Upper lobe of left lung (tissue), 6 donors: ENCODE data around the gene SMLR1. TPM values are rescaled to one million over a fixed set of nuclear protein-coding genes. Genes with fewer than 3 reads are reported as not detected.
A peak's percentile ranks its signal among the peaks of the same experiment; 100 is the strongest.
"Not testable (repeated sequence)": the region's sequence is repeated elsewhere in the genome, so short reads cannot be mapped to it uniquely, and the experiment has no call there.

Experiments used
- ATAC-seq, 2 donors: fragments of 200-7000 bp; cut with Tn5 transposase; one replicate each; pipeline ENCODE4 v1.9.1; 2022; ENCODE audit warnings: mild to moderate bottlenecking in 2 of 2, moderate library complexity in 2 of 2; ENCODE audit not compliant: low FRiP score in 2 of 2
- DNase-seq, 2 donors: peaks; one replicate each; pipeline ENCODE4 v3.0.0-alpha.2; 2019 to 2020
- H3K27ac ChIP-seq, 4 donors: fragments of 200-600 bp; sonication (generic); one replicate each; pipeline ENCODE4 v1.5.1; 2016 to 2019
- H3K27me3 ChIP-seq, 4 donors: fragments of 200-600 bp; sonication (generic); one replicate each; pipeline ENCODE4 v1.5.1; 2017 to 2019
- H3K36me3 ChIP-seq, 4 donors: fragments of 200-600 bp; sonication (generic); one replicate each; pipeline ENCODE4 v1.5.1; 2016 to 2019
- H3K4me1 ChIP-seq, 4 donors: fragments of 200-600 bp; sonication (generic); one replicate each; pipeline ENCODE4 v1.5.1; 2018 to 2019
- H3K4me3 ChIP-seq, 4 donors: fragments of 200-600 bp; sonication (generic); one replicate each; pipeline ENCODE4 v1.5.1; 2017 to 2019; ENCODE audit warnings: mild to moderate bottlenecking in 2 of 4, moderate library complexity in 1 of 4
- H3K9me3 ChIP-seq, 4 donors: fragments of 200-600 bp; sonication (generic); one replicate each; pipeline ENCODE4 v1.5.1; 2018 to 2019
- CTCF ChIP-seq, 6 experiments: fragments of 450-650 bp in 4 of 6; fragments of 200-600 bp in 2 of 6; sonication (generic) in 2 of 6; IDR thresholded peaks; one replicate each; pipeline ENCODE4 v1.5.1; 2016 to 2019; ENCODE audit warnings: antibody characterized with exemption in 6 of 6
- EP300 ChIP-seq, 4 donors: sonication (generic); formaldehyde crosslinking; IDR thresholded peaks; one replicate each; pipeline ENCODE4 v1.5.1; 2017; ENCODE audit warnings: antibody characterized with exemption in 4 of 4, control low read depth in 2 of 4
- POLR2A ChIP-seq, 4 donors: fragments of 450-650 bp; IDR thresholded peaks; one replicate each; pipeline ENCODE4 v1.5.1; 2016 to 2017; ENCODE audit warnings: antibody characterized with exemption in 4 of 4, mild to moderate bottlenecking in 2 of 4
- POLR2AphosphoS5 ChIP-seq, 2 donors: sonication (generic); formaldehyde crosslinking; IDR thresholded peaks; one replicate each; pipeline ENCODE4 v1.5.1; 2017; ENCODE audit warnings: antibody characterized with exemption in 2 of 2
- whole genome bisulfite sequencing, 2 donors: methylation state at CpG; one replicate each; pipeline ENCODE4 v1.1.5; 2017 to 2018; 5-methylcytosine and 5-hydroxymethylcytosine counted together
- total RNA-seq, 6 donors: library from RNA; depleted of rRNA in 4 of 6; stranded (reverse); fragments of >200 nt in 4 of 6; gene quantifications; one replicate each; pipeline versions ENCODE4 v1.1.0 to v1.2.1, GENCODE V29; 2016 to 2021
- donor health status: DM: no; HTN: no; CAD: no; lungs with moderate emphysema.
- donor health status: DM: no; HTN: yes; CAD: no; lungs with severe emphysema.

Gene SMLR1
- total RNA-seq, 6 donors from 2014 or later: 0.33 TPM; not detected in 5

DNA sequence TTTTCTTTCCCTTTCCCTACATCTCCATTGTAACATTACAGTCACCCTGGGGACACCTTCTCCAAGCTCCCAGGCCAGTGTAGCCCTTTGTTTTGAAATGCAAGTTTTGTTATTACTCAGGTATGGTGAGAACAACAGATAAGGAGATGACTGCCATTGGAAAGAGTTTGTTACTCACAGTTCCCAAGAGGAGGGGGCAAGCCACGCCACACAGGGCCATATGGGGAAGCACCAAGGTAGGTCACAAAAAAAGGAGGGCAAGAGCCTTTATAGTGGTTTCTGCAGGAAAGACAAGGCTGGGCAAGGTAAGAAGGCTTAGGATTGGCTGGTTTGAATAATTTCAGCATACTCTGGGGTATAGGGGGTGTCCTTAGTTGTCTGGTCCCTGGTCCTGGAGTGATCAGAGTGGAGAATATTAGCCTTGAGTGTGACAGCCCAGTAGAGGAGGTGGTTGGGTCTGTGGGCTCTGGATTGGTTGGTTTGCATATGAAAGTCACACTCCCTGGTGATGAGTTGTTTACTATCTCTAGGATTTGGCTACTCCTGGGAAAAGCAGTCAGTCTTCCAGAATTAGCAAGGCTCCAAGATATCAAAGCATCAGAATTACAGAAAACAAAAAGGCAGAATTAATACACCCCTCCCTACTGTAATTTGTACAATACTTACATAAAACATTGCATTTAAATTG, 33.1 kb upstream of the SMLR1 start:
- no peaks in the 10 kb centered on the region for H3K4me1 ChIP-seq
- WGBS, 2 donors: 75 to 88% methylated on average over 1 of the region's 1 CpG
- no peak overlapping the region for H3K27ac ChIP-seq
- no peak overlapping the region for H3K4me3 ChIP-seq
- no peaks in the 10 kb centered on the region for H3K9me3 ChIP-seq
- no peak for ATAC-seq
- no peaks in the 10 kb centered on the region for H3K36me3 ChIP-seq
- no peak for DNase-seq
- no peaks in the 10 kb centered on the region for H3K27me3 ChIP-seq
- no peak for TF ChIP-seq POLR2AphosphoS5 (IDR thresholded peaks at IDR 0.05)
- TF ChIP-seq CTCF (IDR thresholded peaks at IDR 0.05): no peak
- no peak for TF ChIP-seq POLR2A (IDR thresholded peaks at IDR 0.05)
- TF ChIP-seq EP300 (IDR thresholded peaks at IDR 0.05): no peak

DNA sequence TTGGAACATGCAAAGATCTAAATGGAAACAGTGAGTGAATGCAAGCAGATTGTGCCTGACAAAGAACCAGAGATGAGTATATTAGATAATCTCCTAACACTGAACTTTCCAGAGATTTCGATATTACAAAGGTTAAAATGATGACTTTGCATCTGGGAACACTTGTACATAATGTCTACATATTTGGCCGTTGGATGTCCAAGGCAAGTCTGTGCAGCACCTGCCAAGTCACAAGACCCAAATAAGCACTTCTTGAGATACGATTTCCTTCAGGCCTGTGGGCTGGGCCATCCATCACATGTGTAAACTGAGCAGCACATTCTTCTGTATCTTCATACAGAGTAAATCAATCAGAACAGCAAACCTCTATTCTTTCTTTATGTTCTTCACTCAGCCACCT, 32.5 kb upstream of the SMLR1 start:
- DNase-seq (no peak), ATAC-seq (no peak)
- no peak for TF ChIP-seq POLR2A (IDR thresholded peaks at IDR 0.05)
- TF ChIP-seq POLR2AphosphoS5 (IDR thresholded peaks at IDR 0.05): no peak
- no peak for TF ChIP-seq EP300 (IDR thresholded peaks at IDR 0.05)
- no peak for TF ChIP-seq CTCF (IDR thresholded peaks at IDR 0.05)
- Histone ChIP-seq H3K9me3 (no peaks in the 10 kb centered on the region), H3K27me3 (no peaks in the 10 kb centered on the region), H3K36me3 (no peaks in the 10 kb centered on the region), H3K4me1 (no peaks in the 10 kb centered on the region), H3K27ac (no peak overlapping the region), H3K4me3 (no peak overlapping the region)
- 45 to 48% methylated on average over 3 of the region's 3 CpGs for WGBS, 2 donors

DNA sequence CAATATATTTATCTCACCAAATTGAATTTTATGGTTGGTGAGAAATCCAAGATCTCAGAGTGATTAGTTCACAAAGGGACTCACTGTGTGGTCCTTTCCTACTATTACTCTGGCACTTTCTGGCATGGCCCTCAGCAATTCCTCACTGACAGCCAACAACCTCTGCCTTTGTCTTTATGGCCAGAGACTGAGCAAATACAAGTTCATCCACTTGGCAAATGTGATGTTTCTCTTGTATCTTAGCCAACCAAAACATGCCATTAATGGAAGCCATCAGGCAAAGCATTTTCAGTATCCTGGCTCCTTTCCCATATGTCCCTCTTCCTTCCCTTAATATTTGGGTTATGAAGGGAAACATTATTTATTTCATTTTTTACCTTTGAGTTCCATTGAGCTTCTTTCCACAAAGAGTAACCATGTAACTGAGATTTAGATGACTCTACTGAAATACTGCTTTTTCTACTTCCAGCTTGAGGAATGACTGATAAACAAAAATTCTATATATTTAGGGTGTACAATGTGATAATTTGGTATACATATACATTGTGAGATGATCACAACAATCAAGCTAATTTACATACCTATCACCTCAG, 30.8 kb upstream of the SMLR1 start:
- Histone ChIP-seq H3K9me3 (peaks cover 0 to 4% (median 2%) of the 10 kb centered on the region in 4 donors), H3K36me3 (no peaks in the 10 kb centered on the region), H3K4me3 (no peak overlapping the region), H3K27me3 (no peaks in the 10 kb centered on the region), H3K4me1 (no peaks in the 10 kb centered on the region), H3K27ac (no peak overlapping the region)
- TF ChIP-seq POLR2A (IDR thresholded peaks at IDR 0.05) (no peak), EP300 (IDR thresholded peaks at IDR 0.05) (no peak), CTCF (IDR thresholded peaks at IDR 0.05) (no peak), POLR2AphosphoS5 (IDR thresholded peaks at IDR 0.05) (no peak)
- ATAC-seq (no peak), DNase-seq (no peak)

DNA sequence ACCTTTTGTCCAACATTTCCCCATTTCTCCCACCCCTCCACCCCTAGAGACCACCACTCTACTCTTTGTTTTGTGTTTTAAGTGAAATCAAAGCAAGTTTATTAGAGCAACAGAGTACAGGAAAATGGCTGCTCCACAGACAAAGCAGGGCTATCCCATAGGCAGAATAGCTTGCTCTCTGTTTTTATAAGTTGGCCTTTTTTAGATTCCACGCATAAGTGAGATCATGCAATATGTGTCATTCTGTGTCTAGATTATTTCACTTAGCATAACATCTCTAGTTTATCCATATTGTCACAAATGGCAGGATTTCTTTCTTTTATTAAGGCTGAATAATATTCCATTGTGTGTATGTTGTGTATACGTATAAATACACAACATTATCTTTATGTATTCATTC, 30.1 kb upstream of the SMLR1 start:
- no peak for TF ChIP-seq EP300 (IDR thresholded peaks at IDR 0.05)
- no peak for TF ChIP-seq POLR2AphosphoS5 (IDR thresholded peaks at IDR 0.05)
- no peak for TF ChIP-seq CTCF (IDR thresholded peaks at IDR 0.05)
- no peak for TF ChIP-seq POLR2A (IDR thresholded peaks at IDR 0.05)
- 83 to 97% methylated on average over 2 of the region's 2 CpGs for WGBS, 2 donors
- no peak for ATAC-seq
- Histone ChIP-seq H3K9me3 (peaks cover 0 to 4% (median 2%) of the 10 kb centered on the region in 4 donors), H3K36me3 (no peaks in the 10 kb centered on the region), H3K27ac (no peak overlapping the region), H3K4me1 (no peaks in the 10 kb centered on the region), H3K4me3 (no peak overlapping the region), H3K27me3 (no peaks in the 10 kb centered on the region)
- DNase-seq: no peak

- ATAC-seq, H3K27ac ChIP-seq, H3K4me3 ChIP-seq, H3K36me3 ChIP-seq, H3K4me1 ChIP-seq, H3K27me3 ChIP-seq, H3K9me3 ChIP-seq: not testable (repeated sequence)
- DNase-seq: peak in 1 of 2 donors; percentile 74
- WGBS, 2 donors: 98 to 99% methylated on average over 29 to 37 of the region's 37 CpGs
These were observed 25.8 kb upstream of the SMLR1 start for GRCh38 chr6:130801368-130801767.
